Peyer's patch (tissue), 4 donors: ENCODE data around the gene RASGRP2.

Experiments
- CTCF ChIP-seq, 6 experiments: fragments of 450-650 bp in 4 of 6; fragments of 200-600 bp in 2 of 6; sonication (generic) in 1 of 6; IDR thresholded peaks; one replicate each; pipeline ENCODE4 v1.5.1; 2017 to 2019; ENCODE audit warnings: antibody characterized with exemption in 6 of 6, mild to moderate bottlenecking in 3 of 6, moderate library complexity in 1 of 6
- POLR2A ChIP-seq, 2 donors: fragments of 450-650 bp; IDR thresholded peaks; one replicate each; pipeline ENCODE4 v1.5.1; 2017; ENCODE audit warnings: antibody characterized with exemption in 2 of 2, mild to moderate bottlenecking in 2 of 2, moderate library complexity in 2 of 2

GRCh38 chr11:64711956-64712362 is 32.0 kb downstream of the RASGRP2 start:
- no peak for TF ChIP-seq CTCF (IDR thresholded peaks at IDR 0.05)
- TF ChIP-seq POLR2A (IDR thresholded peaks at IDR 0.05): no peak
